Stimulated activated memory B cell treated with anti-CD40 and anti-IgM and Interleukin-4, amounts not matched to agents 10 μg/mL and 1 μg/mL and 100 μg/mL, for 72 hours (primary cell): ENCODE results near the gene CEP57L1.
A peak's percentile ranks its signal among the peaks of the same experiment; 100 is the strongest.

ENCODE experiments used
- ATAC-seq: fragments of 150-1000 bp; cut with Tn5 transposase; 2 replicates; pipeline ENCODE4 v1.10.0; 2021
- H3K27ac Mint-ChIP-seq: one replicate; pipeline ENCODE4 v1.8.0; 2022; ENCODE audit warnings: mild to moderate bottlenecking, mixed read lengths
- H3K27me3 Mint-ChIP-seq: one replicate; pipeline ENCODE4 v1.8.0; 2022; ENCODE audit warnings: mixed read lengths
- H3K36me3 Mint-ChIP-seq: one replicate; pipeline ENCODE4 v1.8.0; 2022; ENCODE audit warnings: mixed read lengths
- H3K4me1 Mint-ChIP-seq: one replicate; pipeline ENCODE4 v1.8.0; 2022; ENCODE audit warnings: mixed read lengths
- H3K4me3 Mint-ChIP-seq: one replicate; pipeline ENCODE4 v1.8.0; 2022; ENCODE audit warnings: mild to moderate bottlenecking, moderate library complexity, mixed read lengths
- H3K9me3 Mint-ChIP-seq: one replicate; pipeline ENCODE4 v1.8.0; 2022; ENCODE audit warnings: mixed read lengths

Gene CEP57L1

DNA sequence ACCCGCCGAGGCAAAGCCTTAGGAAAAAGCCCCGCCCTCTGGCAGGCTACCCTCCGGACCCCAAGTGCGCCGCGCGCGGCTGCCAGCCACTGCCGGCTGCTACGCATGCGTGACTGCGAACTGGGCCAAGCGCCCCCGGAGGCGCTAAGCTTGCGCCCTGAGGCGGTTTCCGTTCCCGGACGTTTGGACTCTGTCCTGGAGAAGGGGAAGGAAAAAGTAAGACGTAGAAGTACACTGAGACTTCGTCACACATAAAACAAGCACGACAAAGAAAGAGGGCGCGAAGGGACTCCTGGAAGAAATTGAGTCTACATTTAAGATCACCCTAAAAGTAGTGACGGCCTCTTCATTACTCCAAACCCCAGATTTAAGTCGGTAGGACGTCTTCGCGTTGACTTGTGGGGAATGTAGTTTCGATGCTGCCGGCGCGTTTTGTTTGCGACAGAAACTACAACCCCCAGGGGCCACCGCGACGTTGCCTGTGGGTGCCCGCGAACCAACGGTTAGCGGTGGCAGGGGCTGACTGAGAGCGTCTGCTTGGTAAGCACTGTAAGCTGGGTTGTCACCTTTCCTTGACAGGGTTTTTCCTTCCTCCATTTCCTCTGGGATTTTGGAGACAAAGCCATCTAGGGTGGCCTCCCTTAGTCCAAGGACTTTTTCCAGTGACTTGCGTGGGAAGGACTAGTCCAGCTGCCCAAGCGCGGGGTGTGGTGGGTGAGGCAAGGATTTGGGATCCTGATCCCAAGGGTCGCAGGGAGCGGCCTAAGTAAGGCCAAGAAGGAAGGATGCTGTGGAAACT lies at the start of gene CEP57L1:
Gene CEP57L1 (plus strand): TSS at position 472 of the 799 bp plus-strand sequence. CDS start 49,715 bp downstream, outside the sequence.
- Mint-ChIP-seq H3K27ac (peak within 1 kb of the TSS; percentile 98), H3K36me3 (peaks cover 12% of the 10 kb centered on the region), H3K27me3 (no peaks in the 10 kb centered on the region), H3K4me1 (peaks cover 54% of the 10 kb centered on the region), H3K4me3 (peak within 1 kb of the TSS; percentile 98), H3K9me3 (no peaks in the 10 kb centered on the region)
- ATAC-seq = peak; percentile 88

DNA sequence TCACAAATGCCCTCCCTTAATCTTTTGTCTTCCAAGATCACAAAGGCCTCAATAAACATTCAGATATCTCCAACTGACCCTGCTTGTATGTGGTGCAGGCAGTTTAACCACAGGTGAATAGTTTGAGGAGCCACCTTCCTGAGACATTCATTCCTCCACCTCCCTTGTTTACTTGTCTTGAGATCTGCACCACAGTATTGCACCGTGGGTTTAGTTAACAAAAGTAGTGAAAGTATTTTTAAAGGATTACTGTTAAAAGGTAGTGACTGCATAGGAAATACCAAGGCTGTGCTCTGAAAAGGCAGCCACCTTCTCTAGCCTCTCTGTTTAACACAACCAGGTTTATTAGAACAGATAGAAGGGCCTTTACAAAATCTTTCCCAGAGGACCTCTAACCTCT lies 47.1 kb upstream of the CEP57L1 start:
- Mint-ChIP-seq H3K4me3 (no peak overlapping the region), H3K27me3 (no peaks in the 10 kb centered on the region), H3K27ac (no peak overlapping the region)

DNA sequence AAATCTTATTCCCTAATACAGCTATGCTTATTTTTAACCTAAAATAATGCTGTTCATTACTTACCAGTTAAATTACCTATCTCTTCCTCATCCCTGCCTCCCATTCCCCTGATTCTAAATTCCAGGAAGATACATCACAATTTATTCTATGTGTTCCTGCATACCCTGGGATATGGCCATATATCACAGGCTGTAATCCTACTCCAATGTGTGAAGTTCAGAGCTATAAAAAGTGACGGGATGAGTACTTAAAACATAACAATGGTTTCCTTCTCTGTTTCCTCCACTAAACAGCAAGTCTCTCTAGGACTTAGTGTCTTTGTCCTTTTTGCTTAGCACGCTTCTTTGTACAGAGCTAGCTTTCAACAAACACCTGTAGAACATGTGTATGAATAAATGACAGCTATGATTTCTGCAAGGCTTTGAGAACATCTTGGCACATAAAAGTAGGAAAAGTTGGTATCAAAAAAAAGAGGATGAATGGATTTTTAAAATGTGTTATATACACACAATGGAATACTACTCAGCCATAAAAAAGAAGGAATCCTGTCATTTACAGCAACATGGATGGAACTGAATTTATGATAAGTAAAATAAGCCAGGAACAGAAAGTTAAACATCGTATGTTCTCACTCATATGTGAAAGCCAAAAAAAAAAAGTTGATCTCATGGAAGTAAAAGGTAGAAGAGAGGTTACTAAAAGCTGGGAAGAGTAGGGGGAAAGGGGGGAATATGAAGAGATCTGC lies 46.5 kb upstream of the CEP57L1 start:
- Mint-ChIP-seq H3K9me3 (peaks cover 4% of the 10 kb centered on the region), H3K27ac (no peak overlapping the region), H3K4me1 (peaks cover 20% of the 10 kb centered on the region)

More for the DNA sequence above, 47.1 kb upstream of the CEP57L1 start:
- ATAC-seq = no peak
- Mint-ChIP-seq H3K9me3 (peaks cover 4% of the 10 kb centered on the region), H3K36me3 (peaks cover 8% of the 10 kb centered on the region), H3K4me1 (peaks cover 15% of the 10 kb centered on the region)

DNA sequence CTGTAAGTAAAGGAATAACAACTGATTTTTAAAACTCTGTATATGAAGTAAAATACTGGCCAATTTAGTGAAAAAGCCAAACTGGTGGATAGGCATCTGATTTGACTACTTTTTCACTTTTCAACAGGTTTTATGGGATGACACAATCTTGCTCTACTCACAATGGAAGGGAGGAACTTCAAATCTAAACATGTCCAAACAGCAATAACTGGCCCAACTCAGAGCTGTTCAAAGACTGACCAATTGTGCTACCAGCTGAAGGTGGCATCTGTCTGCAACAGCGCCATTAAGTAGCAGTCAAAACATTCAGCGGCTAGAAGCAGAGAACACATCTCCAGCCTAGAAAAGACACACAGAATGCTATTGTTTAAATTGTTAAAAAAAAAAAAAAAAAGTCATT lies 45.3 kb upstream of the CEP57L1 start:
- ATAC-seq = no peak
- H3K9me3 Mint-ChIP-seq = peaks cover 4% of the 10 kb centered on the region
- H3K36me3 Mint-ChIP-seq = peaks cover 8% of the 10 kb centered on the region
- no peak overlapping the region for H3K4me3 Mint-ChIP-seq
- no peak overlapping the region for H3K27ac Mint-ChIP-seq
- H3K4me1 Mint-ChIP-seq = peaks cover 20% of the 10 kb centered on the region
- H3K27me3 Mint-ChIP-seq = no peaks in the 10 kb centered on the region

More for the DNA sequence above, 46.5 kb upstream of the CEP57L1 start:
- no peak overlapping the region for H3K4me3 Mint-ChIP-seq
- H3K36me3 Mint-ChIP-seq = peaks cover 8% of the 10 kb centered on the region
- H3K27me3 Mint-ChIP-seq = no peaks in the 10 kb centered on the region
- no peak for ATAC-seq

DNA sequence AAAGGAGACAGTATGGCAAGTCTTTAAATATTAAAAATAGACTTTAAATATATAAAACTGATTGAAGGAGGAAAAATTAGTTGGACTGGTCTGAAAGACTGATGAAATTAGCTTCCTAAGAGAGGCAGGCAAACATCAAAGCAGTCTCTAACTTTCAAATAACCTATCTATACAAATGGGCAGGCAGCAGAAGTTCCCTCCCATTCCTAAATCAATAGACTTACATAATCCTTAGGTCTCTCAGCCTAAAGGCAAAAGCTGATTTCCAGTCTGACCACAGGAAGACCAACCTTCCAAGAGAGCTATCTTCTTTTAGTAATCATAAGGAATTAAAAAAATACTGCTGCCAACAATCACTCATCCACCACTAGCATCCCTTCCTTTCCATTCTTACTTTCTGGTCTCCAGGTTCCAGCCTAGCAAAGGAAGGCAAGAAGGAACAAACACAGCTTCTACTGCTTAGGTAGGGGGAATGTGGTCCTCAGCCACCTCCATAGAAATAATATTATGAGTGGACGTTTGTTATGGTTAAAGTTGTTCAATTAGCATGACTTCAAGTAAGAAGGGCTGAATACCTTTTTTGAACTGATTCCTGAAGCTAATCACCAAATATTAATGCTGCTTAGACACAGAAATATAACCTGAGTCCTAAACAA lies 44.7 kb upstream of the CEP57L1 start:
- Mint-ChIP-seq H3K27ac (no peak overlapping the region), H3K4me3 (no peak overlapping the region), H3K4me1 (peaks cover 20% of the 10 kb centered on the region), H3K27me3 (no peaks in the 10 kb centered on the region), H3K9me3 (peaks cover 4% of the 10 kb centered on the region), H3K36me3 (peaks cover 8% of the 10 kb centered on the region)
- no peak for ATAC-seq

DNA sequence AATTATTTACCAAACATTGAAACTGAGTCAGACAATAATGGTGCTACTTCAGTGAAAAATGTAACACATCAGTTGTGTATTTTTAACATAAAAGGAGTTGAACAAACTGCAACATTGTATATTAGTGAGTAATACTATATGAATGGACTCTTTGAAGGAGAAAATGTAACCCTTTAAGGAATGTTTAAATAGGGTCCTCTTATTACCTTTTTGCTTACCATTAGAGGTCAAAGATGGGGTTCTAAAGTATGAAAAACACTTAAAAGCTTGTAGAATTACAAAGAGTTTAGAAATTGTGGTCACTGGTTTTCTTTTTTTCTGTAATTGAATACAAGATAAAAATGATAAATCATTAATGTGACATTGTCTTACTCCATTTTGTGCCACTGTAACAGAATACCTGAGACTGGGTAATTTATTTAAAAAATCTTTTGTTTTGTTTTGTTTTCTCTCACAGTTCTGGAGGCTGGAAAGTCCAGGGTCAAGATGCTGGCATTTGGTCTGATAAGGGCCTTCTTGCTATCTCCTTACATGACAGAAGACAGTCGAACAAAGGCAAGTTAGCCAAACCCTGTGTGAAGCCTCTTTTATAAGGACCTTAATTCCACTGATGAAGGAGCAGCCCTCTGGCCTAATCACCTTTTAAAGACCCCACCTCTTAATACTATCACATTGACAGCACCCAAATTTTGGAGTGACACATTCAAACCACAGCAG lies 43.8 kb upstream of the CEP57L1 start:
- H3K27ac Mint-ChIP-seq = no peak overlapping the region
- peaks cover 4% of the 10 kb centered on the region for H3K9me3 Mint-ChIP-seq
- ATAC-seq = no peak
- H3K4me3 Mint-ChIP-seq = no peak overlapping the region
- no peaks in the 10 kb centered on the region for H3K27me3 Mint-ChIP-seq
- peaks cover 20% of the 10 kb centered on the region for H3K4me1 Mint-ChIP-seq
- peaks cover 8% of the 10 kb centered on the region for H3K36me3 Mint-ChIP-seq

DNA sequence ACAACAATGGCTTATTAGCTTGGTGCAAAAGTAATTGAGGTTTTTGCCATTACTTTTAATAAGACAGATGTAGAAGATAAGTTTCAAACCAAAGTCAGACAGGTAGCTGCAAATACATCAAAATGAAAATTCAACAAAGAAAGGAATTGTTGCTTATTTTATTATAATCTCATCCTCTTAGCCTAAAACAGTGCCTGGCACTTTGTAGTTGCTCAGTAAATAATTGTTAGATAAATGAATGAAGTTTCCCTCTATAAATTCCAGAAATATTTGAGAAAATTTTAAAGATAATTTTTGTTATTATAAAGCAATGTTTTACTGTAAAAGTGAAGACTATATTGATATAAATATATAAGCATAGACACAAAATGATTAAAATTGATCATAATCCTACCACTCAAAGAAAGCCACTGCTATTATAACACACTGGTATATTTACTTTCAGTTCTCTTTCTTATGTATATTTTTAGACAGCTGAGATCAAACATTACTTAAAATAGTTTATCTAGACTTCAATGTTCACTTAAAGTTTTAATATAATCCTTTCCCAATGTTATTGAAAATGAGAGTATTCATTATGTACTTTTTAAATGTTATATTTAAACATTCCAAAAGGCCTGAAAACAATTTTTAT lies 43.2 kb upstream of the CEP57L1 start:
- no peaks in the 10 kb centered on the region for H3K27me3 Mint-ChIP-seq
- ATAC-seq = no peak

DNA sequence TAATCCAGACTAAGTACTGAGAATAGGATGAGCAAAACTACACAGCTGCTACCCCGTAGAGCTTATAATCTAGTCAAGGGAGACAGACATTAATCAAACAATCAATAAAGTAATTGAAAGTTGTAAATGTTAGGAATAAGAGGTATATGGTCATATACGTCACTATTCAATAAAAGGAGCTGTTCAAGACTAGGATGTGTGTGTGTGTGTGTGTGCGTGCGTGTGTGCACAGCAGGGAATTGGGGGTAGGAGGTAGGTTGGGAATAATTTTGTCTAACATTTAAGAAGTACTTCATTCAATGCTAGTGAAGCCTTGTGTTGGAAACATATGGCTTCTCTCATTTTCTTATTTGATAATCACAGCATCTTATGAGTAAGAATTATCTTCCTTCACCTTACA lies 42.5 kb upstream of the CEP57L1 start:
- H3K4me1 Mint-ChIP-seq = peaks cover 20% of the 10 kb centered on the region
- H3K9me3 Mint-ChIP-seq = peaks cover 4% of the 10 kb centered on the region
- H3K27me3 Mint-ChIP-seq = no peaks in the 10 kb centered on the region
- no peak overlapping the region for H3K4me3 Mint-ChIP-seq
- peak overlapping the region; percentile 40 for H3K27ac Mint-ChIP-seq
- no peak for ATAC-seq
- H3K36me3 Mint-ChIP-seq = peaks cover 8% of the 10 kb centered on the region

More for the DNA sequence above, 43.2 kb upstream of the CEP57L1 start:
- Mint-ChIP-seq H3K4me3 (no peak overlapping the region), H3K27ac (no peak overlapping the region), H3K36me3 (peaks cover 8% of the 10 kb centered on the region), H3K9me3 (peaks cover 4% of the 10 kb centered on the region), H3K4me1 (peaks cover 20% of the 10 kb centered on the region)

DNA sequence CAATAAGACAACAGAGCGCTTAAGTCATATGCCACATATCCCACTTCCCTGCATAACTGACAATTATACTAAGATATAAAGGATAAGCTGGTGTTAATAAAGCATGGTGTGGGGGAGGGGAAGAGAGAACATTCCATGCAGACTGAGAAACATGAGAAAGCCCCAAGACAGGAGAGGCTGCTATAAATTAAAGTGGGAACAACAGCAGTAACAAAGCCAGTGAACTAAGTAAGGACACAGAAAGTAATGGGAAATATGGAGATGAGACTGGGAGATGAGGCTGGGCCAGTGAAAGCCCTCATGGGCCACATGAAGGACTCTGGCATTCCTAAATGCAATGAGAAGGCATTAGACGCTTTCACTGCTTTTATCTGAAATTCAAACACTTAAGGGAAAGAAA lies 42.0 kb upstream of the CEP57L1 start:
- peaks cover 4% of the 10 kb centered on the region for H3K9me3 Mint-ChIP-seq
- H3K4me1 Mint-ChIP-seq = peaks cover 20% of the 10 kb centered on the region
- H3K27ac Mint-ChIP-seq = peak overlapping the region; percentile 40
- H3K36me3 Mint-ChIP-seq = peaks cover 8% of the 10 kb centered on the region
- H3K4me3 Mint-ChIP-seq = no peak overlapping the region
- ATAC-seq = no peak
- H3K27me3 Mint-ChIP-seq = no peaks in the 10 kb centered on the region

DNA sequence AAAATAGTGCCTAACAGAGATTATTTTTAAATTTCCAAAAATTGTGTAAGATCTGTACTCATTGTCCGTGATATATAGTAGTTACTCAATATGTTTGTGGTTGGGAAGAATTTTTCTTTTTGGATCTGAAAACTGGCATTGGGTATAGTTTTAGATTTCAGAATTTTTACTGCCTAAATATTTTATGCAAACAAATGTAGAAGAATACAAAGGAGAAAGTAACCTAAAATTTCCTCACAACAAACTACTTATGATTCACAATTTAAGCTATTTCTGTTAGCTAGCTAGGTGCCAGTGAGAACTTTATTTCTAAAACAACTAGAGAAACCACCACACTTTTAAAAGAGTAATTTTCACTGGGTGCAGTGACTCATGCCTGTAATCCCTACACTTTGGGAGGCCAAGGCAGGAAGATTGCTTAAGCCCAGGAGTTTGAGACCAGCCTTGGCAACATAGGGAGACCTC lies 39.5 kb upstream of the CEP57L1 start:
- H3K27ac Mint-ChIP-seq = no peak overlapping the region
- H3K36me3 Mint-ChIP-seq = no peaks in the 10 kb centered on the region
- H3K9me3 Mint-ChIP-seq = no peaks in the 10 kb centered on the region
- ATAC-seq = no peak
- no peaks in the 10 kb centered on the region for H3K27me3 Mint-ChIP-seq
- H3K4me1 Mint-ChIP-seq = peaks cover 23% of the 10 kb centered on the region
- H3K4me3 Mint-ChIP-seq = no peak overlapping the region

DNA sequence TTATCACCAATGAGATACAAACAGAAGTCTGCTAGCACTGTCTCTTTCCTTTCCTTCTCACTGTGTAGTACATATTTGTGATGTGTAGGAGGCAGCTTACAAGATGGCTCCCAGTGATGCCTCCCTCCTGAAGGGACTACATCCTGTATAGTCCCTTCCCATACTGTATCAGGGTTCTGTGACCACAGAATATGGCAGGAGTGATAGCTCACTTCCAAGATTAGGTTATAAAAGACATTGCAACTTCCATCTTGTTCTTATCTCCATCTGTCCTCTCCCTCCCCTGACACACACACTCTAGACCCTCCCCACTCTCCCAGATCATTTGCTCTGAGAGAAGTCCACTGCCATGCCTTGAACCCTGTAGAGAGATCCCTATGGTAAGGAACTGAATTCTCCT lies 38.6 kb upstream of the CEP57L1 start:
- Mint-ChIP-seq H3K27me3 (no peaks in the 10 kb centered on the region), H3K4me3 (no peak overlapping the region), H3K9me3 (no peaks in the 10 kb centered on the region), H3K4me1 (peaks cover 23% of the 10 kb centered on the region), H3K27ac (no peak overlapping the region), H3K36me3 (no peaks in the 10 kb centered on the region)
- ATAC-seq = no peak

DNA sequence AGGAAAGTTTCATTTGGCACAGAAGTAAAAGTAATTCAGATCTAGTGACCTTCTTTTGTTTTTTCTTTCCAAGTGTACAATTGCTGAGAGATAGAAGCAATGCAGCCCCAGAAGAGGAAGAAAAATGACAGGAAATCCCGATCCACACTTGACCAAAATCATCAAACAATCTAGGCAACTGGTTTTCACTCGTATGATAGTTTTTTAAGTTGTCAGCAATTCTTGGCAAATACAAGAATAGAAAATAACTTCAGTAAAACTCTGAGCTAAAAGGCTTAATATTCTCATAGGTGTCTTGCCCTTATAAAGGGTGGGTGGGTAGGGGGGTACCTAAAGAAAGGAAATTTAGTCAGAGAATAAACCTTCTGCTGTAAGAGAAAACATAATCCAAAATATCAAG lies 36.7 kb upstream of the CEP57L1 start:
- Mint-ChIP-seq H3K4me3 (no peak overlapping the region), H3K27ac (no peak overlapping the region), H3K36me3 (no peaks in the 10 kb centered on the region), H3K27me3 (no peaks in the 10 kb centered on the region), H3K4me1 (peaks cover 18% of the 10 kb centered on the region), H3K9me3 (no peaks in the 10 kb centered on the region)
- ATAC-seq = no peak

DNA sequence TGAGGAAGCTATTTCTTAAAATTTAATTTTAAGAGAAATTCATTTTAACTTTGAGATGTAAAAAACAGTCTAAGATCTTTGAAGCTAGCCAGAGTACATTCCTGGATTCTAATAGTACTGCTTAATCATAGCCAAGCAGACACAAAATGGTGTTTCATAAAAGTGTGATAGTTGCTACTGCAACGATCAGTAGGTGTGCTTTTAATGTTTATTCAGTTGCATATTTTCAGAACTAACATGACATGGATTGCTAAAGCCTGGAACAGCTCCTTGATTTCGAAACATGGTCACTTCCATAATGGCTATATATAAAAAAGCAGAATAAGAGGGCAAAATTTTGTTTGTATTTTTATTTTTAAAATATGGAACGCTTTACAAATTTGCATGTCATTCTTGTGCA lies 36.2 kb upstream of the CEP57L1 start:
- no peak overlapping the region for H3K4me3 Mint-ChIP-seq
- H3K27ac Mint-ChIP-seq = peak overlapping the region; percentile 36
- ATAC-seq = no peak

DNA sequence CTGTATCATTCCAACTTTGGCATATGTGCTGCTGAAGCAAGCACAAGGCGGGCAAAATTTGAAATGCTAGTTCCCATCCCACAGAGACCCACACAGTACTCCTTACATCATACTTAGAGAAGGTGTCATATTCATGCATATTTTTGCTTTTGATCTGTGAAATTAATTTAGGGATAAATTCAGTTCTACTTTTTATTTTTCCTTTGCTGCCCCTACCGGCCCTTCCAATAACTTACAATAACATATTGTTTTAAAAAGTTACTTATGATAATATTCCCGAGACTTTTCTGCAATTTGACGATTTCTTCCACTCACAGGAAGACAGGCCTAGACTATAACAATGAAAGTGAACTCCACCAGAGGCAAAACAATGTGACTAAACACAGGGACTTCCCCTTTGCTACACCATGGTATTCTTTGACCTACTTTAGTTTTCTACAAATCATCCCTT lies 35.7 kb upstream of the CEP57L1 start:
- peak; percentile 76 for ATAC-seq
- peaks cover 23% of the 10 kb centered on the region for H3K4me1 Mint-ChIP-seq
- H3K4me3 Mint-ChIP-seq = peak overlapping the region; percentile 6
- no peaks in the 10 kb centered on the region for H3K9me3 Mint-ChIP-seq
- H3K36me3 Mint-ChIP-seq = no peaks in the 10 kb centered on the region
- H3K27me3 Mint-ChIP-seq = no peaks in the 10 kb centered on the region
- peak overlapping the region; percentile 36 for H3K27ac Mint-ChIP-seq

More for the DNA sequence above, 36.2 kb upstream of the CEP57L1 start:
- no peaks in the 10 kb centered on the region for H3K36me3 Mint-ChIP-seq
- no peaks in the 10 kb centered on the region for H3K27me3 Mint-ChIP-seq
- H3K9me3 Mint-ChIP-seq = no peaks in the 10 kb centered on the region
- H3K4me1 Mint-ChIP-seq = peaks cover 19% of the 10 kb centered on the region
